ENCODE data around the gene PNKP. TPM values are rescaled to one million over a fixed set of nuclear protein-coding genes. Genes with fewer than 3 reads are reported as not detected.

Gene PNKP
- total and polyA plus RNA-seq, 9 of the 15 experiments (the other 6 are each of a cell fraction or from before 2014, with no cell fraction given): 2.8 to 85.4 (median 25.3) TPM

DNA sequence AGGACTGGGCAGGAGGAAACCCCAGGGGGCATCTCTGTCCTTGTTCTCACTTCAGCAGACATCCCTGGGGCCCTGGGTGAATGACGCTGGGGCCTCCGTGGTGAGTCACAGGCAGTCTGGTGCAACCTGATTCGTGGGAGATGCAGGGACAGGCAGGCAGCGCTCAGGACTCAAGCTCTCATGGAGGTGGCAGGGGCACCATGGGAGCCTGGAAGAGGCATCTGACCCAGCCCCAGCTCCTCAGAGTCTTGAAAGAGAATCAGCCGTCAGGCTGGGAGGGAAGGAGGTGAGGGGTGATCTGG, 30.4 kb downstream of the PNKP start:
- ATAC-seq (no peak), DNase-seq (ENCODE audit: extremely low read depth in 1 of 4, low spot score in 3 of 4) (no peak), FAIRE-seq (no peak)
- BruUV-seq (replicated peaks): no TSS peak
- ChIA-PET CTCF (ENCODE audit: low intra/inter-chr PET ratio) (no interaction called here), POLR2A (interaction anchor here (0.7 to 1.8 kb wide), 4 partner anchors 8 to 18 kb away, joined by 3 to 12 read pairs (median 4); partner anchors contain the start of gene PTOV1)
- no peak overlapping the region for H3K4me2 ChIP-seq (ENCODE audit: insufficient read depth, low read length)
- no peak for TF ChIP-seq SRSF3 (IDR thresholded peaks at IDR 0.05; ENCODE audit: insufficient read depth, low read length)
- no peak for TF ChIP-seq SUPT5H (IDR thresholded peaks at IDR 0.05)
- TF ChIP-seq HMG20A (CRISPR knock-in tag; conservative IDR thresholded peaks at IDR 0.05): no peak
- no peak for TF ChIP-seq POLR2B (IDR thresholded peaks at IDR 0.05; ENCODE audit: low read depth, partially characterized antibody)
- no peak for TF ChIP-seq KLF6 (CRISPR knock-in tag; IDR thresholded peaks at IDR 0.05; ENCODE audit: borderline replicate concordance)
- TF ChIP-seq RBFOX2 (IDR thresholded peaks at IDR 0.05; ENCODE audit: low read depth, low read length): 0 out of 2 replicates have a peak, but pooled peaks have one; percentile 1
- peaks cover 87% of the 10 kb centered on the region for H3K36me3 ChIP-seq (ENCODE audit: control insufficient read depth, insufficient read depth, low read length)
- in situ Hi-C loops (cut with MboI) (no loop called here), intact Hi-C loops (cut with micrococcal nuclease) (no loop called here)
- peaks cover 0 to 20% of the 10 kb centered on the region in 2 experiments; a peak in 2 of 5 replicates for H3K4me1 ChIP-seq (replicated peaks in 1 of 2; ENCODE audit: control insufficient read depth in 2 of 2, insufficient read depth in 2 of 2, low read length in 2 of 2)
- H4K20me1 ChIP-seq (replicated peaks; ENCODE audit: control insufficient read depth, insufficient read depth, low read length): no peaks in the 10 kb centered on the region
- 88% methylated on average over 5 of the region's 5 CpGs for WGBS (ENCODE audit: insufficient coverage, low coverage, missing lambda C conversion rate)
- no peaks in the 10 kb centered on the region for H3K79me2 ChIP-seq (ENCODE audit: control insufficient read depth, insufficient read depth, low read length)
- H2AFZ ChIP-seq (ENCODE audit: low read depth, low read length): no peak overlapping the region
- no peaks in the 10 kb centered on the region for H3K27me3 ChIP-seq (ENCODE audit: control insufficient read depth in 2 of 2, insufficient read depth in 2 of 2, low read length in 2 of 2)
- H3K9me3 ChIP-seq (replicated peaks; ENCODE audit: control insufficient read depth, insufficient read depth, low read depth, low read length): no peaks in the 10 kb centered on the region
- no peak overlapping the region; a peak in 1 of 4 replicates for H3K9ac ChIP-seq (ENCODE audit: insufficient read depth in 1 of 2, low read depth in 2 of 2, low read length in 2 of 2)
- no peak overlapping the region for H3K4me3 ChIP-seq
- H3K27ac ChIP-seq (ENCODE audit: extremely low read depth, low read depth, low read length): no peak overlapping the region
- H3K9me1 ChIP-seq (ENCODE audit: control insufficient read depth, insufficient read depth, low read length): peaks cover 2% of the 10 kb centered on the region
